Heart right ventricle (tissue), 16 donors: ENCODE results near the gene DYNAP. TPM values are rescaled to one million over a fixed set of nuclear protein-coding genes. Genes with fewer than 3 reads are reported as not detected.

Source experiments
- ATAC-seq, 8 donors: fragments of 200-7000 bp; cut with Tn5 transposase; one replicate each; pipeline ENCODE4 v1.9.1; 2020; ENCODE audit warnings: mild to moderate bottlenecking in 8 of 8, moderate library complexity in 8 of 8, moderate number of reproducible peaks in 1 of 8
- DNase-seq, 2 donors: peaks; one replicate each; pipeline ENCODE4 v3.0.0-alpha.2; 2020
- H3K27ac ChIP-seq, 10 donors: fragments of 200-600 bp; sonication (generic) in 2 of 10; one replicate each; pipeline versions ENCODE4 v1.5.0 to v1.8.0; 2020 to 2022; ENCODE audit warnings: mild to moderate bottlenecking in 3 of 10
- H3K27me3 ChIP-seq, 7 donors: fragments of 200-600 bp; one replicate each; pipeline ENCODE4 v1.8.0; 2021 to 2022; ENCODE audit warnings: mild to moderate bottlenecking in 2 of 7
- H3K36me3 ChIP-seq, 9 donors: fragments of 200-600 bp; sonication (generic) in 1 of 9; one replicate each; pipeline versions ENCODE4 v1.5.0 to v1.8.0; 2020 to 2022; ENCODE audit warnings: mild to moderate bottlenecking in 2 of 9
- H3K4me1 ChIP-seq, 9 donors: fragments of 200-600 bp; sonication (generic) in 1 of 9; one replicate each; pipeline versions ENCODE4 v1.5.0 to v1.8.0; 2020 to 2022; ENCODE audit warnings: mild to moderate bottlenecking in 4 of 9
- H3K4me3 ChIP-seq, 10 donors: fragments of 200-600 bp; sonication (generic) in 2 of 10; one replicate each; pipeline versions ENCODE4 v1.5.0 to v1.8.0; 2020 to 2022; ENCODE audit warnings: mild to moderate bottlenecking in 7 of 10, moderate library complexity in 2 of 10
- H3K9me3 ChIP-seq, 11 donors: fragments of 200-600 bp in 10 of 11; sonication (generic) in 2 of 11; one replicate each; pipeline versions ENCODE4 v1.5.0 to v1.8.0; 2013 to 2022; ENCODE audit warnings: mild to moderate bottlenecking in 2 of 11, control low read depth in 1 of 11, moderate library complexity in 1 of 11
- CTCF ChIP-seq, 9 donors: fragments of 200-600 bp; sonication (generic) in 2 of 9; IDR thresholded peaks; one replicate each; pipeline versions ENCODE4 v1.5.0 to v1.8.0; 2021 to 2022; ENCODE audit warnings: antibody characterized with exemption in 9 of 9, mild to moderate bottlenecking in 5 of 9, moderate library complexity in 1 of 9
- WGBS, 2 donors: extraction: QIAGEN DNeasy Blood & Tissue Kit; methylation state at CpG; one replicate each; pipeline ENCODE4 v1.1.7; 2013; ENCODE audit warnings: inconsistent platforms in 1 of 2; 5-methylcytosine and 5-hydroxymethylcytosine counted together
- intact Hi-C, 10 donors: fragments of 100-400 bp; cut with DNase I; formaldehyde crosslinking; loops; one replicate each; pipeline versions ENCODE4 v1.11.1 to v1.14.2; 2022
- polyA plus RNA-seq, 2 donors: library from polyadenylated mRNA; stranded (reverse); fragments of 200-250 nt; gene quantifications; one replicate each; pipeline ENCODE4 v1.2.3, GENCODE V29; 2013
- total RNA-seq, 10 donors: library from RNA; stranded (reverse); fragmentation: NEBNext Ultra II Directional in 3 of 10; extraction: Animal tissue kit (Norgen Biotek cat#: 25700) in 3 of 10; gene quantifications; one replicate each; pipeline versions ENCODE4 v1.2.1 to v1.2.4, GENCODE V29; 2021 to 2023
- donor health status: Arrhythmogenic right ventricular cardiomyopathy.
- donor health status: ischemic (EF 13 %, LVEDD 7.1; RV severe dilation, severe dysfunction).
- donor health status: healthy with polysubstance abuse.
- donor health status: DM: no; HTN: yes; CAD: no.
- donor health status: DM: no; HTN: no; CAD: no.
- donor health status: ischemic (EF 25% LVEDD 6.9; RV normal size, moderate dysfunction).
- donor health status: ischemic (EF 25% LVEDD 5.7; RV mildly dilated, moderate dysfunction).
- donor health status: healthy.
- donor health status: DM: yes; HTN: yes; CAD: no.
- donor health status: Ischemic cardiomyopathy.
- donor health status: ischemic (EF 35%, LVEDD 5.7; RV mildly dilated, moderate dysfunction).
- donor health status: nonischemic (EF 11% LVEDD 7.7; RV severe dilation, severe dysfunction).
- donor health status: DM: yes; HTN: yes; CAD: no.
- donor health status: PGD.
- donor health status: ischemic (EF 29% LVEDD 5.4; RV normal size, mild dysfunction).
- donor health status: nonischemic (EF 23%, LVEDD 6.1; RV moderate dilation, normal function).

The DYNAP gene
- total and polyA plus RNA-seq, 12 donors = not detected

GRCh38 chr18:54607213-54608027, 16.4 kb downstream of the DYNAP start:
- Histone ChIP-seq H3K4me1 (peaks cover 0 to 4% (median 0%) of the 10 kb centered on the region in 9 donors), H3K9me3 (no peaks in the 10 kb centered on the region), H3K4me3 (peak overlapping the region in 5 of 10 donors; percentile 8 to 28 (median 18)), H3K36me3 (no peaks in the 10 kb centered on the region), H3K27me3 (no peaks in the 10 kb centered on the region), H3K27ac (no peak overlapping the region)
- intact Hi-C loops = loop anchor here in 1 of 10 donors (2.0 kb wide), 1 partner anchor 45 kb away; no protein-coding TSS in a partner anchor
- WGBS, 2 donors = 66 to 70% methylated on average over 11 of the region's 11 CpGs
- ATAC-seq (no peak), DNase-seq (no peak)
- TF ChIP-seq CTCF (IDR thresholded peaks at IDR 0.05) = no peak

GRCh38 chr18:54608028-54608642, 17.1 kb downstream of the DYNAP start:
- intact Hi-C loops = loop anchor here in 1 of 10 donors (2.0 kb wide), 1 partner anchor 45 kb away; no protein-coding TSS in a partner anchor
- DNase-seq (no peak), ATAC-seq (no peak)
- no peaks in the 10 kb centered on the region for H3K9me3 ChIP-seq
- 71 to 87% methylated on average over 3 of the region's 3 CpGs for WGBS, 2 donors
- no peaks in the 10 kb centered on the region for H3K36me3 ChIP-seq
- H3K27ac ChIP-seq = no peak overlapping the region
- no peak for TF ChIP-seq CTCF (IDR thresholded peaks at IDR 0.05)
- H3K27me3 ChIP-seq = no peaks in the 10 kb centered on the region
- H3K4me3 ChIP-seq = peak overlapping the region in 5 of 10 donors; percentile 8 to 28 (median 18)
- peaks cover 0 to 4% (median 0%) of the 10 kb centered on the region in 9 donors for H3K4me1 ChIP-seq

GRCh38 chr18:54611816-54612215, 20.8 kb downstream of the DYNAP start:
- DNase-seq = no peak
- Histone ChIP-seq H3K27ac (no peak overlapping the region), H3K4me3 (no peak overlapping the region), H3K9me3 (peaks cover 0 to 7% (median 0%) of the 10 kb centered on the region in 11 donors), H3K36me3 (no peaks in the 10 kb centered on the region), H3K27me3 (no peaks in the 10 kb centered on the region), H3K4me1 (peaks cover 0 to 4% (median 0%) of the 10 kb centered on the region in 9 donors)
- WGBS, 2 donors = 59 to 69% methylated on average over 2 of the region's 2 CpGs
- no peak for ATAC-seq
- intact Hi-C loops = no loop called here
- no peak for TF ChIP-seq CTCF (IDR thresholded peaks at IDR 0.05)

DNA sequence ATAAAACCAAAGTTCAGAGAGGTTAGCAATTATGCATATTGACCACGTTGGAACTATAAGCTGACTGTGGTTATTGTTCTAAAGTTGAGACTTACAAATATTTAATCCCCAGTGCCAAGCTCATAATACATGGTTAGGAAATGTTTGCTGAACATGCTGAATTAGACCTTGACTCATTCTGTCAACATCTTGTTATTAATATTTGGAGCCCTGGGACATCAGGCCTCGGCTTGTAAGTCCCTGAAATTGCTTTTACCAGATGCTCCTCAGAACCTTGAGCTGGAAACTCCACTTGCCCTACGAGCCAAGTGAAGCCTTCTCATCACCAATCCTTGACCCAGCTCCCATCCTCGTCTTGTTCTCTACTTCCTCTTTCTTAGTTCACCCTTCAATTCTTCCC, 21.2 kb downstream of the DYNAP start:
- peaks cover 0 to 7% (median 0%) of the 10 kb centered on the region in 11 donors for H3K9me3 ChIP-seq
- intact Hi-C loops = no loop called here
- H3K27me3 ChIP-seq = no peaks in the 10 kb centered on the region
- no peak overlapping the region for H3K27ac ChIP-seq
- no peak for TF ChIP-seq CTCF (IDR thresholded peaks at IDR 0.05)
- ATAC-seq (no peak), DNase-seq (no peak)
- no peak overlapping the region for H3K4me3 ChIP-seq
- H3K4me1 ChIP-seq = peaks cover 0 to 4% (median 0%) of the 10 kb centered on the region in 9 donors
- no peaks in the 10 kb centered on the region for H3K36me3 ChIP-seq
- 63 to 70% methylated on average over 4 of the region's 4 CpGs for WGBS, 2 donors
